IMR-90 (cell line): ENCODE measurements around the gene ANTXRL. TPM values are rescaled to one million over a fixed set of nuclear protein-coding genes. Genes with fewer than 3 reads are reported as not detected.
"Not testable (repeated sequence)": the region's sequence is repeated elsewhere in the genome, so short reads cannot be mapped to it uniquely, and the experiment has no call there.

Experiments
- ATAC-seq: fragments of 200-7000 bp; cut with Tn5 transposase; 2 replicates; pipeline ENCODE4 v1.9.1; 2020; ENCODE audit warnings: low read depth, mild to moderate bottlenecking, moderate library complexity
- BruUV-seq: library from RNA; stranded (reverse); fragments of 400-500 nt; replicated peaks from 2 replicates; lab custom pipeline; 2021; lab: Mats Ljungman, UMichigan
- CTCF ChIA-PET: fragments of 300-600 bp; formaldehyde crosslinking; extraction: SDS; loops from one replicate; lab custom pipeline; 2021; ENCODE audit warnings: antibody characterized with exemption; lab: Yijun Ruan, JAX
- POLR2A ChIA-PET: fragments of 300-600 bp; sonication (Branson Sonifier 250); formaldehyde crosslinking; loops from one replicate; lab custom pipeline; 2022; ENCODE audit warnings: antibody characterized with exemption; ENCODE audit not compliant: unreplicated experiment; lab: Charles Lee
- DNase-seq: peaks from one replicate; pipeline ENCODE4 v3.0.0; 2013
- H2AFZ ChIP-seq: replicated peaks from 2 replicates; pipeline ENCODE3; 2013; ENCODE audit warnings: low read length, mild to moderate bottlenecking; ENCODE audit not compliant: poor library complexity
- H2AK5ac ChIP-seq: 2 replicates; pipeline ENCODE4 v1.6.1; 2013; ENCODE audit warnings: low read depth, low read length, inconsistent platforms
- H2AK9ac ChIP-seq: replicated peaks from 2 replicates; pipeline ENCODE3; 2013; ENCODE audit warnings: mild to moderate bottlenecking, low read depth, low read length, moderate library complexity; ENCODE audit not compliant: poor library complexity
- H2BK120ac ChIP-seq: 2 replicates; pipeline ENCODE4 v1.6.1; 2013; ENCODE audit warnings: low read depth, low read length, inconsistent platforms
- H2BK15ac ChIP-seq: 3 replicates; pipeline ENCODE4 v1.6.1; 2013; ENCODE audit warnings: low read depth, low read length, inconsistent platforms
- H2BK20ac ChIP-seq: 2 replicates; pipeline ENCODE4 v1.6.1; 2013; ENCODE audit warnings: low read depth, mild to moderate bottlenecking, inconsistent platforms, low read length, moderate library complexity
- H2BK5ac ChIP-seq: 2 replicates; pipeline ENCODE4 v1.6.1; 2013; ENCODE audit warnings: mild to moderate bottlenecking, low read depth, low read length, inconsistent platforms; ENCODE audit not compliant: poor library complexity, severe bottlenecking
- H3K14ac ChIP-seq: replicated peaks from 2 replicates; pipeline ENCODE4 v1.6.1; 2013; ENCODE audit warnings: low read depth, low read length, inconsistent platforms
- H3K18ac ChIP-seq: 2 replicates; pipeline ENCODE4 v1.6.1; 2013; ENCODE audit warnings: low read depth, low read length, control low read depth
- H3K23ac ChIP-seq: 2 replicates; pipeline ENCODE4 v1.6.1; 2013; ENCODE audit warnings: low read depth, low read length, inconsistent platforms
- H3K27ac ChIP-seq: 2 replicates; pipeline ENCODE4 v1.5.1; 2013; ENCODE audit warnings: mild to moderate bottlenecking, control low read depth, low read length; ENCODE audit not compliant: insufficient read depth
- H3K27me3 ChIP-seq: 2 replicates; pipeline ENCODE4 v1.6.1; 2013; ENCODE audit warnings: low read length; ENCODE audit not compliant: control insufficient read depth, insufficient read depth
- H3K36me3 ChIP-seq: 2 replicates; pipeline ENCODE4 v1.6.1; 2013; ENCODE audit warnings: low read length, mixed read lengths; ENCODE audit not compliant: control insufficient read depth, insufficient read depth
- H3K4ac ChIP-seq: 2 replicates; pipeline ENCODE4 v1.6.1; 2013; ENCODE audit warnings: low read depth, low read length, inconsistent platforms
- H3K4me1 ChIP-seq: 2 replicates; pipeline ENCODE4 v1.6.1; 2013; ENCODE audit warnings: low read length, mixed read lengths; ENCODE audit not compliant: control insufficient read depth, insufficient read depth
- H3K4me2 ChIP-seq: 2 replicates; pipeline ENCODE4 v1.6.1; 2013; ENCODE audit warnings: low read depth, mild to moderate bottlenecking, control low read depth, low read length, moderate library complexity
- H3K4me3 ChIP-seq: 2 replicates; pipeline ENCODE4 v1.5.1; 2013; ENCODE audit warnings: low read depth, mild to moderate bottlenecking, control low read depth, low read length, moderate library complexity; ENCODE audit not compliant: insufficient read depth
- H3K56ac ChIP-seq: 2 replicates; pipeline ENCODE4 v1.6.1; 2013; ENCODE audit warnings: low read length, inconsistent platforms; ENCODE audit not compliant: insufficient read depth; ENCODE audit errors: extremely low read depth
- H3K79me1 ChIP-seq, 2 experiments: 2 replicates each; pipeline ENCODE4 v1.6.1; 2013; ENCODE audit warnings: low read length in 2 of 2, inconsistent platforms in 1 of 2, low read depth in 1 of 2
- H3K9ac ChIP-seq: 2 replicates; pipeline ENCODE4 v1.6.1; 2013; ENCODE audit warnings: low read depth, low read length, control low read depth
- H3K9me1 ChIP-seq: 2 replicates; pipeline ENCODE4 v1.6.1; 2013; ENCODE audit warnings: low read length, inconsistent platforms; ENCODE audit not compliant: insufficient read depth
- H3K9me3 ChIP-seq: 2 replicates; pipeline ENCODE4 v1.6.1; 2013; ENCODE audit warnings: low read length; ENCODE audit not compliant: control insufficient read depth, insufficient read depth
- H4K20me1 ChIP-seq: 2 replicates; pipeline ENCODE4 v1.6.1; 2013; ENCODE audit warnings: low read length, inconsistent platforms; ENCODE audit not compliant: insufficient read depth
- H4K5ac ChIP-seq: 2 replicates; pipeline ENCODE4 v1.6.1; 2013; ENCODE audit warnings: mild to moderate bottlenecking, low read depth, low read length, control low read depth
- H4K8ac ChIP-seq, 2 experiments: 2 replicates each; pipeline ENCODE4 v1.6.1; 2013; ENCODE audit warnings: low read depth in 2 of 2, low read length in 2 of 2, control low read depth in 1 of 2, inconsistent platforms in 1 of 2
- H4K91ac ChIP-seq: 2 replicates; pipeline ENCODE4 v1.6.1; 2013; ENCODE audit warnings: low read depth, low read length, inconsistent platforms; ENCODE audit not compliant: insufficient read depth
- WGBS, 2 experiments: methylation state at CpG; one replicate each; pipeline versions ENCODE4 v1.1.5 to v1.1.7; 2013; ENCODE audit warnings: missing lambda C conversion rate in 2 of 2; ENCODE audit not compliant: insufficient read length in 1 of 2; ENCODE audit errors: extremely low coverage in 2 of 2; 5-methylcytosine and 5-hydroxymethylcytosine counted together
- dilution Hi-C: fragments of 300-500 bp; cut with HindIII; formaldehyde crosslinking; loops from one replicate; pipeline ENCODE4 v1.14.3; 2018; ENCODE audit warnings: low sequenced_read_pairs; ENCODE audit not compliant: unreplicated experiment
- in situ Hi-C: fragments of 300-500 bp; cut with MboI; formaldehyde crosslinking; loops from 3 replicates; pipeline ENCODE4 v1.14.3; 2019; ENCODE audit warnings: low sequenced_read_pairs, inconsistent platforms, mixed read lengths
- intact Hi-C: fragments of 100-400 bp; cut with micrococcal nuclease; formaldehyde crosslinking; loops from 2 replicates; pipeline ENCODE4 v1.10.0; 2022
- polyA plus RNA-seq, 3 experiments: library from polyadenylated mRNA; depleted of rRNA; stranded (reverse); fragments of >200 nt; gene quantifications; 2 replicates each; pipeline ENCODE4 v1.2.3, GENCODE V29; 2012; ENCODE audit warnings: low replicate concordance in 1 of 3
- total RNA-seq: library from RNA; depleted of rRNA; stranded (reverse); fragments of >200 nt; gene quantifications from 2 replicates; pipeline ENCODE4 v1.2.3, GENCODE V29; 2012

ANTXRL gene
- total and polyA plus RNA-seq, 2 of the 4 experiments (the other 2 are of a cell fraction): not detected

- H3K9me3 ChIP-seq, POLR2A ChIA-PET: not testable (repeated sequence)
- WGBS, 2 experiments: no CpG with 5 or more reads among the region's 3 CpGs
These were observed 87.6 kb downstream of the ANTXRL start for GRCh38 chr10:46374410-46374809.

GRCh38 chr10:46375406-46375805 is 88.6 kb downstream of the ANTXRL start, which contains the start of gene ANXA8L1:
TSS of gene ANXA8L1 (plus strand) at chr10:46375776. CDS start at chr10:46375852, 76 bp downstream.
- H3K36me3 ChIP-seq, ATAC-seq, CTCF ChIA-PET, H3K4me2 ChIP-seq, H2AK9ac ChIP-seq, H3K4me1 ChIP-seq, H3K9me1 ChIP-seq, H3K9ac ChIP-seq, H3K18ac ChIP-seq, H3K27me3 ChIP-seq, POLR2A ChIA-PET, intact Hi-C loops, H4K5ac ChIP-seq, H4K91ac ChIP-seq, H3K9me3 ChIP-seq, H4K20me1 ChIP-seq, H4K8ac ChIP-seq, BruUV-seq, H2BK15ac ChIP-seq, H3K4me3 ChIP-seq, H3K27ac ChIP-seq, H3K79me1 ChIP-seq, H3K56ac ChIP-seq, H2AFZ ChIP-seq, in situ Hi-C loops, dilution Hi-C loops, DNase-seq, H3K14ac ChIP-seq, H3K23ac ChIP-seq: not testable (repeated sequence)
- Histone ChIP-seq H3K4ac (peak within 1 kb of the TSS; percentile 56; the same call in 1 of the 2 replicates), H2BK120ac (peak within 1 kb of the TSS; percentile 83), H2AK5ac (peak within 1 kb of the TSS; percentile 67), H2BK20ac (peak within 1 kb of the TSS; percentile 72; the same call in 1 of the 2 replicates), H2BK5ac (peak within 1 kb of the TSS; percentile 72)
- no CpG with 5 or more reads among the region's 11 CpGs for WGBS, 2 experiments

More at GRCh38 chr10:46374410-46374809, 87.6 kb downstream of the ANTXRL start:
- H3K4me1 ChIP-seq, intact Hi-C loops, in situ Hi-C loops, H2BK5ac ChIP-seq, ATAC-seq, H3K4ac ChIP-seq, BruUV-seq, H3K36me3 ChIP-seq, H3K27me3 ChIP-seq, H2BK20ac ChIP-seq, H3K4me2 ChIP-seq, H2AFZ ChIP-seq, H2AK9ac ChIP-seq, H2BK15ac ChIP-seq, H3K9ac ChIP-seq, H2AK5ac ChIP-seq, H3K79me1 ChIP-seq, H4K8ac ChIP-seq, dilution Hi-C loops, H3K9me1 ChIP-seq, H3K56ac ChIP-seq, H3K23ac ChIP-seq, H3K4me3 ChIP-seq, H4K5ac ChIP-seq, H4K20me1 ChIP-seq, H3K14ac ChIP-seq, DNase-seq, H3K27ac ChIP-seq, CTCF ChIA-PET, H3K18ac ChIP-seq, H4K91ac ChIP-seq, H2BK120ac ChIP-seq: not testable (repeated sequence)
